OCI-LY7 (cell line): ENCODE data around the gene RRAD. TPM values are rescaled to one million over a fixed set of nuclear protein-coding genes. Genes with fewer than 3 reads are reported as not detected.

Experiments
- BruUV-seq: library from RNA; stranded (reverse); fragments of 400-500 nt; replicated peaks from 2 replicates; lab custom pipeline; 2021; lab: Mats Ljungman, UMichigan
- CTCF ChIA-PET: fragments of 300-600 bp; sonication (Branson Sonifier 250); formaldehyde crosslinking; loops from one replicate; lab custom pipeline; 2022; ENCODE audit warnings: antibody characterized with exemption; ENCODE audit not compliant: unreplicated experiment; lab: Charles Lee
- POLR2A ChIA-PET: fragments of 300-600 bp; sonication (Branson Sonifier 250); formaldehyde crosslinking; loops from one replicate; lab custom pipeline; 2022; ENCODE audit warnings: antibody characterized with exemption; lab: Charles Lee
- DNase-seq: peaks from one replicate; pipeline ENCODE4 v3.0.0-alpha.2; 2015; ENCODE audit warnings: low spot score
- H2AFZ ChIP-seq: fragments of 200-600 bp; sonication (generic), shearing (Covaris generic); 2 replicates; pipeline ENCODE4 v1.6.1; 2014; ENCODE audit warnings: mild to moderate bottlenecking, antibody characterized with exemption, low read length, moderate library complexity
- H3K27ac ChIP-seq: fragments of 200-600 bp; sonication (generic); 2 replicates; pipeline ENCODE4 v1.5.1; 2014; ENCODE audit warnings: mixed run types, low read depth, mild to moderate bottlenecking, moderate library complexity, low read length, inconsistent platforms; ENCODE audit not compliant: poor library complexity, severe bottlenecking
- H3K36me3 ChIP-seq: fragments of 200-600 bp; sonication (generic); 2 replicates; pipeline ENCODE4 v1.6.1; 2014; ENCODE audit warnings: mild to moderate bottlenecking, antibody characterized with exemption, low read length, moderate library complexity, mixed read lengths; ENCODE audit not compliant: insufficient read depth
- H3K4me1 ChIP-seq: fragments of 200-600 bp; sonication (generic); 2 replicates; pipeline ENCODE4 v1.5.1; 2014; ENCODE audit warnings: mild to moderate bottlenecking, low read length; ENCODE audit not compliant: insufficient read depth, poor library complexity, severe bottlenecking
- H3K4me2 ChIP-seq: fragments of 200-600 bp; sonication (generic); 2 replicates; pipeline ENCODE4 v1.6.1; 2014; ENCODE audit warnings: mild to moderate bottlenecking, low read length
- H3K4me3 ChIP-seq: fragments of 200-600 bp; sonication (generic); 2 replicates; pipeline ENCODE4 v1.5.1; 2014; ENCODE audit warnings: mild to moderate bottlenecking, low read depth, low read length; ENCODE audit not compliant: poor library complexity, severe bottlenecking
- H3K79me2 ChIP-seq: fragments of 200-600 bp; sonication (generic); 2 replicates; pipeline ENCODE4 v1.6.1; 2016; ENCODE audit warnings: low read depth, mild to moderate bottlenecking, low read length, moderate library complexity, mixed read lengths; ENCODE audit not compliant: insufficient read depth
- H3K9me2 ChIP-seq: fragments of 200-600 bp; sonication (generic); 2 replicates; pipeline ENCODE4 v1.6.1; 2016; ENCODE audit warnings: mild to moderate bottlenecking, low read length, mixed read lengths; ENCODE audit not compliant: insufficient read depth
- H3K9me3 ChIP-seq: fragments of 200-600 bp; sonication (generic); 2 replicates; pipeline ENCODE4 v1.6.1; 2014; ENCODE audit warnings: mild to moderate bottlenecking, mixed run types, low read length, mixed read lengths
- H4K20me1 ChIP-seq: fragments of 200-600 bp; sonication (generic); 2 replicates; pipeline ENCODE4 v1.6.1; 2014; ENCODE audit warnings: mild to moderate bottlenecking, antibody characterized with exemption, low read length, moderate library complexity, mixed read lengths; ENCODE audit not compliant: insufficient read depth
- CTCF ChIP-seq: fragments of 200-600 bp; sonication (generic); conservative IDR thresholded peaks from 2 replicates; pipeline ENCODE4 v1.5.1; 2014; ENCODE audit warnings: mild to moderate bottlenecking, antibody characterized with exemption, low read length, moderate library complexity, mixed read lengths
- EZH2phosphoT487 ChIP-seq: fragments of 200-600 bp; sonication (generic); IDR thresholded peaks from 2 replicates; pipeline ENCODE4 v1.6.1; 2018; ENCODE audit warnings: low read depth, borderline replicate concordance, mild to moderate bottlenecking, mixed run types, antibody characterized with exemption, low read length, moderate library complexity, mixed read lengths
- intact Hi-C: fragments of 100-400 bp; cut with micrococcal nuclease; formaldehyde crosslinking; loops from one replicate; pipeline ENCODE4 v1.10.0; 2022; ENCODE audit not compliant: unreplicated experiment
- total RNA-seq, 2 experiments: library from RNA; depleted of rRNA in 1 of 2; stranded (reverse); fragments of >200 nt in 1 of 2; shearing (Covaris generic) in 1 of 2; gene quantifications; 2 replicates each; pipeline ENCODE4 v1.2.3, GENCODE V29; 2014 to 2022

The RRAD gene
- total RNA-seq, 2 experiments from 2014 or later, result 0.09 TPM; not detected in 1

GRCh38 chr16:66886914-66887313 is 38.4 kb downstream of the RRAD start:
- DNase-seq, result no peak
- Histone ChIP-seq H3K9me2 (no peaks in the 10 kb centered on the region), H3K36me3 (peaks cover 47% of the 10 kb centered on the region), H4K20me1 (no peaks in the 10 kb centered on the region), H3K9me3 (no peaks in the 10 kb centered on the region), H3K79me2 (peaks cover 3% of the 10 kb centered on the region; the same call in 1 of the 2 replicates), H3K4me1 (peaks cover 3% of the 10 kb centered on the region), H3K4me3 (no peak overlapping the region), H2AFZ (no peak overlapping the region), H3K27ac (no peak overlapping the region), H3K4me2 (no peak overlapping the region)
- intact Hi-C loops, result no loop called here
- ChIA-PET POLR2A (no interaction called here), CTCF (no interaction called here)
- no TSS peak for BruUV-seq
- no peak for TF ChIP-seq CTCF
- TF ChIP-seq EZH2phosphoT487, result no peak

GRCh38 chr16:66886321-66886720 is 39.0 kb downstream of the RRAD start:
- H3K4me3 ChIP-seq, result no peak overlapping the region
- TF ChIP-seq CTCF, result no peak
- TF ChIP-seq EZH2phosphoT487, result no peak
- H3K79me2 ChIP-seq, result peaks cover 9% of the 10 kb centered on the region; the same call in 1 of the 2 replicates
- peaks cover 46% of the 10 kb centered on the region for H3K36me3 ChIP-seq
- H3K9me2 ChIP-seq, result no peaks in the 10 kb centered on the region
- intact Hi-C loops, result no loop called here
- no peak overlapping the region for H3K27ac ChIP-seq
- no peaks in the 10 kb centered on the region for H4K20me1 ChIP-seq
- H3K9me3 ChIP-seq, result no peaks in the 10 kb centered on the region
- CTCF ChIA-PET, result no interaction called here
- DNase-seq, result no peak
- H3K4me2 ChIP-seq, result no peak overlapping the region
- POLR2A ChIA-PET, result no interaction called here
- H2AFZ ChIP-seq, result no peak overlapping the region
- peaks cover 8% of the 10 kb centered on the region for H3K4me1 ChIP-seq
- BruUV-seq, result no TSS peak

- no peak for TF ChIP-seq EZH2phosphoT487
- no peak for TF ChIP-seq CTCF
- Histone ChIP-seq H3K27ac (no peak overlapping the region), H2AFZ (no peak overlapping the region), H3K79me2 (peaks cover 9% of the 10 kb centered on the region; the same call in 1 of the 2 replicates), H4K20me1 (no peaks in the 10 kb centered on the region), H3K9me3 (no peaks in the 10 kb centered on the region), H3K36me3 (peaks cover 43% of the 10 kb centered on the region), H3K4me2 (no peak overlapping the region), H3K9me2 (no peaks in the 10 kb centered on the region), H3K4me1 (peaks cover 8% of the 10 kb centered on the region), H3K4me3 (no peak overlapping the region)
- CTCF ChIA-PET, result no interaction called here
- no TSS peak for BruUV-seq
- intact Hi-C loops, result no loop called here
- no peak for DNase-seq
- POLR2A ChIA-PET, result no interaction called here
Observed at GRCh38 chr16:66885491-66885890, 39.8 kb downstream of the RRAD start.
